GM23248 (cell line): ENCODE measurements around the gene PPP1R3E. TPM values are rescaled to one million over a fixed set of nuclear protein-coding genes. Genes with fewer than 3 reads are reported as not detected.

Experiments used
- DNase-seq: peaks from one replicate; pipeline ENCODE4 v3.0.0-alpha.2; 2015
- H2AFZ ChIP-seq: fragments of 200-600 bp; sonication (generic); 2 replicates; pipeline ENCODE4 v1.6.1; 2016; ENCODE audit warnings: antibody characterized with exemption
- H3F3A ChIP-seq: fragments of 200-600 bp; sonication (generic); 2 replicates; pipeline ENCODE4 v1.6.1; 2016; ENCODE audit warnings: mild to moderate bottlenecking, antibody characterized with exemption, mixed run types; ENCODE audit not compliant: insufficient read depth
- H3K27ac ChIP-seq: fragments of 200-600 bp; sonication (generic); 2 replicates; pipeline ENCODE4 v1.5.1; 2016; ENCODE audit warnings: mild to moderate bottlenecking
- H3K27me3 ChIP-seq: fragments of 200-600 bp; sonication (generic); replicated peaks from 2 replicates; pipeline ENCODE4 v1.6.1; 2016; ENCODE audit warnings: mild to moderate bottlenecking; ENCODE audit not compliant: insufficient read depth
- H3K36me3 ChIP-seq: fragments of 200-600 bp; sonication (generic); 2 replicates; pipeline ENCODE4 v1.6.1; 2016; ENCODE audit warnings: low read depth, mild to moderate bottlenecking
- H3K4me1 ChIP-seq: fragments of 200-600 bp; sonication (generic); 2 replicates; pipeline ENCODE4 v1.6.1; 2016; ENCODE audit warnings: mild to moderate bottlenecking; ENCODE audit not compliant: insufficient read depth
- H3K4me2 ChIP-seq: fragments of 200-600 bp; sonication (generic); one replicate; pipeline ENCODE4 v1.6.1; 2016; ENCODE audit warnings: mild to moderate bottlenecking; ENCODE audit not compliant: unreplicated experiment
- H3K4me3 ChIP-seq: fragments of 200-600 bp; sonication (generic); 2 replicates; pipeline ENCODE4 v1.5.1; 2016; ENCODE audit warnings: mild to moderate bottlenecking
- H3K79me2 ChIP-seq: fragments of 200-600 bp; sonication (generic); 2 replicates; pipeline ENCODE4 v1.6.1; 2016; ENCODE audit warnings: mild to moderate bottlenecking; ENCODE audit not compliant: insufficient read depth
- H3K9ac ChIP-seq: fragments of 200-600 bp; sonication (generic); 2 replicates; pipeline ENCODE4 v1.6.1; 2016; ENCODE audit warnings: mild to moderate bottlenecking
- H3K9me2 ChIP-seq: fragments of 200-600 bp; sonication (generic); 2 replicates; pipeline ENCODE4 v1.6.1; 2016; ENCODE audit warnings: mixed run types, mild to moderate bottlenecking, moderate library complexity; ENCODE audit not compliant: insufficient read depth
- H3K9me3 ChIP-seq: fragments of 200-600 bp; sonication (generic); one replicate; pipeline ENCODE4 v1.6.1; 2017; ENCODE audit warnings: low read depth
- H4K20me1 ChIP-seq: fragments of 200-600 bp; sonication (generic); 2 replicates; pipeline ENCODE4 v1.6.0; 2016; ENCODE audit not compliant: insufficient read depth
- EZH2 ChIP-seq: fragments of 200-600 bp; sonication (generic); IDR thresholded peaks from 2 replicates; pipeline ENCODE4 v1.6.1; 2018; ENCODE audit warnings: antibody characterized with exemption, mild to moderate bottlenecking; ENCODE audit not compliant: insufficient read depth, poor library complexity, severe bottlenecking
- EZH2phosphoT487 ChIP-seq: fragments of 200-600 bp; sonication (generic); IDR thresholded peaks from 2 replicates; pipeline ENCODE4 v1.6.1; 2018; ENCODE audit warnings: antibody characterized with exemption, moderate library complexity, mild to moderate bottlenecking, low read depth; ENCODE audit not compliant: insufficient read depth
- WGBS, 2 experiments: methylation state at CpG; one replicate each; pipeline ENCODE4 v1.1.6; 2015 to 2017; ENCODE audit warnings: low lambda C conversion rate in 2 of 2, low coverage in 1 of 2; ENCODE audit errors: missing lambda C conversion rate in 2 of 2; 5-methylcytosine and 5-hydroxymethylcytosine counted together
- in situ Hi-C: fragments of 300-500 bp; cut with MboI; formaldehyde crosslinking; loops from 2 replicates; pipeline ENCODE4 v1.15.0; 2020
- polyA plus RNA-seq: library from polyadenylated mRNA; unstranded; fragments of >200 nt; fragmentation: Nextera tagmentation; extraction: Ambion mirVana; gene quantifications from 2 replicates; pipeline ENCODE4 v1.2.1, GENCODE V29; 2016
- total RNA-seq: library from RNA; depleted of rRNA; stranded (reverse); fragments of >200 nt; shearing (Covaris generic); gene quantifications from 2 replicates; pipeline ENCODE4 v1.2.3, GENCODE V29; 2014

PPP1R3E gene
- total and polyA plus RNA-seq, 2 experiments from 2014 or later, result 1.4 to 4.1 TPM

GRCh38 chr14:23301969-23302289 is 730 bp downstream of the PPP1R3E start:
- peak overlapping the region; percentile 91 for H2AFZ ChIP-seq
- peak overlapping the region; percentile 91 for H3K9ac ChIP-seq
- DNase-seq, result no peak
- no peaks in the 10 kb centered on the region for H3K27me3 ChIP-seq
- no peaks in the 10 kb centered on the region for H3K9me2 ChIP-seq
- no peaks in the 10 kb centered on the region for H4K20me1 ChIP-seq
- H3K4me2 ChIP-seq, result peak overlapping the region; percentile 89
- H3K79me2 ChIP-seq, result peaks cover 3% of the 10 kb centered on the region
- peaks cover 29% of the 10 kb centered on the region for H3K4me1 ChIP-seq
- WGBS, 2 experiments, result 1 to 2% methylated on average over 11 to 16 of the region's 25 CpGs
- H3K36me3 ChIP-seq, result no peaks in the 10 kb centered on the region
- peak overlapping the region; percentile 87 for H3K4me3 ChIP-seq
- H3K27ac ChIP-seq, result peak overlapping the region; percentile 86
- H3F3A ChIP-seq, result peaks cover 43% of the 10 kb centered on the region
- no peaks in the 10 kb centered on the region for H3K9me3 ChIP-seq
- TF ChIP-seq EZH2, result no peak
- no peak for TF ChIP-seq EZH2phosphoT487
- in situ Hi-C loops, result no loop called here

- 1% methylated on average over 63 to 82 of the region's 87 CpGs for WGBS, 2 experiments
- Histone ChIP-seq H3K4me3 (peak overlapping the region; percentile 87), H3F3A (peaks cover 43% of the 10 kb centered on the region), H2AFZ (peak overlapping the region; percentile 91), H4K20me1 (no peaks in the 10 kb centered on the region), H3K9me2 (no peaks in the 10 kb centered on the region), H3K4me1 (peaks cover 29% of the 10 kb centered on the region), H3K79me2 (no peaks in the 10 kb centered on the region), H3K9me3 (no peaks in the 10 kb centered on the region), H3K27ac (peak overlapping the region; percentile 97), H3K36me3 (no peaks in the 10 kb centered on the region), H3K4me2 (peak overlapping the region; percentile 89), H3K9ac (peak overlapping the region; percentile 95), H3K27me3 (no peaks in the 10 kb centered on the region)
- in situ Hi-C loops, result no loop called here
- TF ChIP-seq EZH2phosphoT487 (no peak), EZH2 (no peak)
- DNase-seq, result peak; percentile 99
These were observed 1.2 kb downstream of the PPP1R3E start for GRCh38 chr14:23301288-23301968.

DNA sequence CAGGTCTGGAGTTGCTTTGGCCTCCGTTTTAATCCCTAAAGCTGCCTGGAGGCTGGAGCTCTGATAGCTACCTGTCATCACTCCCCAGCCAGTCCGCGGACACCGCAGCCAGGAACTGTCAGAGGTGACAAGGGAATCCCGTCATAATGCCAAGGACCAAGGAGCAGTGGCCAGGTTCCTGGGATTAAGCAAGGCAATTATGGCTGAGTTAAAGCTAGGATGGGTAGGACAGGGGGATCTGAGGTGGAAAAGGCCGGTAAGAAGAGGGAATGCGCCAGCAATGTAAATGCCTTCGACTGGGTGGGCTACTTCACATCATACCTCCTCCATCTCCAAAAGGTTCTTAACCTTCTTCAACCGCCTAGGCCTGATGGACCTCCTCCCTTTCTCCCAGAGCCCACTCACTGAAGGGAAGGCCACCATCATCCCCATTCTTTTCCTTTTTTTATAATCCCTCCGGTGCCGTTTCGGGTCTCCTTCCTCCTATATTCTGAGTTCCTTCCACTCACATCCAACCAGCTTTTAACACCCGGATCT is 1.9 kb downstream of the PPP1R3E start:
- TF ChIP-seq EZH2, result no peak
- TF ChIP-seq EZH2phosphoT487, result no peak
- H3K4me1 ChIP-seq, result peaks cover 29% of the 10 kb centered on the region
- no peaks in the 10 kb centered on the region for H3K9me2 ChIP-seq
- peak overlapping the region; percentile 97 for H3K27ac ChIP-seq
- 1 to 2% methylated on average over 12 to 13 of the region's 13 CpGs for WGBS, 2 experiments
- H3K4me2 ChIP-seq, result peak overlapping the region; percentile 85
- H4K20me1 ChIP-seq, result no peaks in the 10 kb centered on the region
- peak overlapping the region; percentile 75 for H3K4me3 ChIP-seq
- H3K27me3 ChIP-seq, result no peaks in the 10 kb centered on the region
- no peaks in the 10 kb centered on the region for H3K9me3 ChIP-seq
- DNase-seq, result peak; percentile 64
- in situ Hi-C loops, result no loop called here
- no peaks in the 10 kb centered on the region for H3K79me2 ChIP-seq
- peak overlapping the region; percentile 95 for H3K9ac ChIP-seq
- H2AFZ ChIP-seq, result peak overlapping the region; percentile 66
- H3K36me3 ChIP-seq, result no peaks in the 10 kb centered on the region
- H3F3A ChIP-seq, result peaks cover 37% of the 10 kb centered on the region

DNA sequence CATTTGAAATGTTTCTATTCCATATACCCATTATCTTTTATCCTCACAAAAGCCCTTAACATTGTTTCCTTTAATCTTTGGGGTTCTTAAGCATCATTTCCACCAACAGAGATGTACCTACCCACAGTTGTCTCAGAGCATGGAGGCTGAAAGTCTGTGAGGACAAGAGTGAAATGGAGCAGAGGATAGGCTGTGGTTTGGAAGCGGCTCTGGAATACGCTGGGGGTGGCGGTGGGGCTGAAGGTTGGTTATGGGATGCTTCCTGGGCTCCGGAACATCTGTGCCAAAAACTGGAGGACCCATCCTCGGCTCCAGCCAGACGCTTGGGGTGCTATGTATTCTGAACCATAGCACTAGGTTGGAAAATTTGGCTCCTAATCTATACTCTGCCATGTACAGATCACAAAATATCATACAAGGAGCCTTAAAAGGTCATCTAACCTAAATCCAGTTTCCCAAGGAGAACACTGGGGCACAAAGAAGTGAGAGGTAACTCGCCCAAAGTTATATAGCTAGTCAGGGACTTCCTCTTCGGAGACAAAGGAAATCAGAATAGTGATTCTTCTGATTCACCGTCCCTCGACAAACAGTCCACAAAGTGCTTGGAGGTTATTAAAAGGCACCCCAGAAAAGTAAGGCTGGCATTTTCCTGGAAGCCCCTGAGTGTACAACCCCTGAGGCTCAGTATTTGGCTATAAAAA is 2.5 kb downstream of the PPP1R3E start:
- Histone ChIP-seq H3F3A (peaks cover 37% of the 10 kb centered on the region), H2AFZ (peak overlapping the region; percentile 66), H3K4me1 (peaks cover 31% of the 10 kb centered on the region), H3K79me2 (no peaks in the 10 kb centered on the region), H3K4me3 (peak overlapping the region; percentile 75), H3K27me3 (no peaks in the 10 kb centered on the region), H3K9ac (peak overlapping the region; percentile 95), H4K20me1 (no peaks in the 10 kb centered on the region), H3K4me2 (peak overlapping the region; percentile 85), H3K36me3 (no peaks in the 10 kb centered on the region), H3K27ac (peak overlapping the region; percentile 97), H3K9me2 (no peaks in the 10 kb centered on the region), H3K9me3 (no peaks in the 10 kb centered on the region)
- no peak for DNase-seq
- WGBS, 2 experiments, result 58 to 62% methylated on average over 10 of the region's 10 CpGs
- no peak for TF ChIP-seq EZH2phosphoT487
- TF ChIP-seq EZH2, result no peak
- in situ Hi-C loops, result no loop called here
